ENCODE results near the gene RNF208.
A peak's percentile ranks its signal among the peaks of the same experiment; 100 is the strongest.
"Not testable (repeated sequence)": the region's sequence is repeated elsewhere in the genome, so short reads cannot be mapped to it uniquely, and the experiment has no call there.

RNF208 gene, protein sequence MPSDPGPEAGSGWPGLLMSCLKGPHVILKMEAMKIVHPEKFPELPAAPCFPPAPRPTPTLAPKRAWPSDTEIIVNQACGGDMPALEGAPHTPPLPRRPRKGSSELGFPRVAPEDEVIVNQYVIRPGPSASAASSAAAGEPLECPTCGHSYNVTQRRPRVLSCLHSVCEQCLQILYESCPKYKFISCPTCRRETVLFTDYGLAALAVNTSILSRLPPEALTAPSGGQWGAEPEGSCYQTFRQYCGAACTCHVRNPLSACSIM

DNA sequence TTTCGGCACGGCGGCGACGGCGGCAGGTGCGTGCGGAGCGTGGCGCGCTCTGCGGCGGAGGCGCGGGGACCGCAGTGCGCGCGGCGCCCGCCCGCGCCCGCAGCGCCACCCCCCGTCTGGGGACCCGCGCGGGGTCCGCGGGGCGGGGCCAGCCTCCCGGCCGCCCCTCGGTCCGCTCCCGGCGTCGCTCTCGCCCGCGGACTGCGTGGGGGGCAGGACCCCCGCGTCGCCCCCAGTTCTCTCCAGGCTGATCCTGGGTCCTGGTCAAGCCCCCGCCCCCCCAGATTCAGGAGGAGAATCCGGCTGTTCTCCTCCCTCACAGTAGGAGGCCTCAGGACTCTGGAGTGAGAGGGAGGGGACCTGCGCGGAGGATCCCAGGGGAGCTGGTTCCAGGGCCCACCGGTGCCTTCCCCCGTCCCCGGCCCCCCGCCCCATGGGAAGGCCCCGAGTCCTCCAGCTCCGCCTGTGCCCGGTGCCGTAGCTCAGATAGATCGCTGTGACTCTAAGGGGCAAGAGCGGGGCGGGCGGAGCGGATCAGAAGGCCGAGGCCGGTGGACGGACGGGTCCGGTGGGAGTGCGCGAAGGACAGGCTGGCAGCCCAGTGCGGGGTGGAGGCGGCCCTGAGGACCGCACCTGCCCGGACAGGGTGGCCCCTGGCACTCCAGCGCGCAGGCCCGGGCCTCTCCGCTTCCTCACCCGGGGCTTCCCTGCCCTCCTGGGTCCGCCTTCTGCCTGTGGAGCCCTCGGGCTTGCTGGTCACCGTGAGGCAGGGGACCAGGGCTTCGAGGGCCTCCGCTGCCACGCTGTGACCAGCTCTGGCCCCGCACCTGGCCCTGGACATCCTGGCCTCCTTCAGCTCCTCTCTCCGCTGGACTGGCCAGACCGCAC is at the start of gene RNF208:
Gene RNF208, minus strand, starts transcription at position 51 of the 888 bp plus-strand sequence. CDS start 1,028 bp downstream, outside the sequence.
- DNase-seq = no peak

DNA sequence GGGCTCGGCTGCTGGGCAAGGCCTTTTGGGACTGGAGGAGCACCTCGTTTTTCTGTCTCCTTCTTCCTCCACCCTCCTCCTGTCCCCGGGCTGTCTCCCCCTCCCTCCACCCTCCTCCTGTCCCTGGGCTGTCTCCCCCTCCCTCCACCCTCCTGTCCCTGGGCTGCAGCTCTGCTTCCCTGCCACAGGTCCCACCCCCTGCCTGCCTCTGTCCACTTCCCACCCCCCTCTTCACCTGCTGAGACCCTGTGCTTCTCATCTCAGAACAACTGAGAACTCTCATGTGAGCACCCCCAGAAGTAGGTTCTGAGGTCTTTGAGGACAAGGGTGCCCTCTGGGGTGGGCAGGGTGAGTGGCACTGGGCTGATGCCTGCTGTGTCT is 49.6 kb upstream of the RNF208 start:
- DNase-seq = no peak

DNA sequence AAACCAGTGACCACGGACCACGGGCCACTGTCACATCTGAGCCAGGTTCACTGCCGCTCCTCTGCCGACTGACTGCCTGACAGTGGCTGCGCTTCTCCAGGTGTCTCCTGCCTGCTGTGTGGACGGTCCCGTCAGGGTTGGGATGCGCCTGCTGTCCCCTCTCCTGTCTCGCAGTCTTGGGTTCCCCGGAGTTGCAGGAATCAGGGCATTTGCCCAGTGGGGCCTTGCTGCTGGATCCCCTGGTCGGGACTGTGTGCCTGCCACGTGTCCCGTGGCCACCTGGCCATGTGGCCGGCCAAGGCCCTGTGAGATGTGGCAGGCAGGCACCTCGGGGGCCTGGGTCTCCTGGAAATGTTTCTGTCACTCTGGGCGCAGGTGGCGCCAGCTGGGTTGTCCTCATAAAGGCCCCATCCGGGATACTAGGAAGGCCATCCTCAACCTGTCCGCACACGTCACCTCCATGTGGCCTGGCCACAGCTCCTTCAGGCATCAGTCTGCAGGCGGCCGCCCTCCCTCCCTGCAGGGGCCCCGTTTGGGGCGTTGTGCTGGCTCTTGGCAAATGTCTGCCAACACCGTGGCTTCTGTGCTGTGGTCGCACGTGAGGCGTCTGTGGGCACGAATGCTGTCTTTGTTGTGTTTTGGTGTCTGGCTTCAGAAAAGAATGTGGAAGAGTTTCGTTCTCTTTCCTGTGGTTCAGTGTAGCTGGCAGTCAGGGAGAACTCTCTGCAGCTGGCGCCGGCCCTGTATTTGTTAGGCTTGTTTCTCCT is 49.1 kb upstream of the RNF208 start:
- no peak for DNase-seq

DNA sequence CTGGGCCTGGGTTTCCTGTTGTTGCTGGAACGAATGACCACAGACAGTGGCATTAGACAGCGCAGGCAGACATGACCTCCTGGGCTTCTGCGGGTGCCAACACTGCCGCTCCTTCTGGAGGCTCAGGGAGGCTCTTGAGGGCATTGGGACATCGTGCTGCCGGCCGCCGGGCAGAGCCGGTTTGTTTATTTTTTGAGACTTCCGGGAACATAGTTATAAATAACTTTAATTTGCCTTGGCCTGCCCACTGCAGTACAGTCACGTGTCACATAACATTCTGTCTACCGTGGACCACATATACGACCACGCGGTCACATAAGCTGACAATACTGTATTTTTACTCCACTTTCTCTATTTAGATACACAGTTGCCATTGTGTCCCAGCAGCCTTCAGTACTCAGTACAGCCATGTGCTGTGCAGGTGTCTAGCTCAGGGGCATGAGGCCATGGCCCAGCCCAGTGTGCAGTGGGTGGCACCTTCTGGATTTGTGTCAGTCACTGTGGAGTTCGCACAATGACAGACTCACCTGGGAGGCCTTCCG is 47.3 kb upstream of the RNF208 start:
- DNase-seq = no peak

DNA sequence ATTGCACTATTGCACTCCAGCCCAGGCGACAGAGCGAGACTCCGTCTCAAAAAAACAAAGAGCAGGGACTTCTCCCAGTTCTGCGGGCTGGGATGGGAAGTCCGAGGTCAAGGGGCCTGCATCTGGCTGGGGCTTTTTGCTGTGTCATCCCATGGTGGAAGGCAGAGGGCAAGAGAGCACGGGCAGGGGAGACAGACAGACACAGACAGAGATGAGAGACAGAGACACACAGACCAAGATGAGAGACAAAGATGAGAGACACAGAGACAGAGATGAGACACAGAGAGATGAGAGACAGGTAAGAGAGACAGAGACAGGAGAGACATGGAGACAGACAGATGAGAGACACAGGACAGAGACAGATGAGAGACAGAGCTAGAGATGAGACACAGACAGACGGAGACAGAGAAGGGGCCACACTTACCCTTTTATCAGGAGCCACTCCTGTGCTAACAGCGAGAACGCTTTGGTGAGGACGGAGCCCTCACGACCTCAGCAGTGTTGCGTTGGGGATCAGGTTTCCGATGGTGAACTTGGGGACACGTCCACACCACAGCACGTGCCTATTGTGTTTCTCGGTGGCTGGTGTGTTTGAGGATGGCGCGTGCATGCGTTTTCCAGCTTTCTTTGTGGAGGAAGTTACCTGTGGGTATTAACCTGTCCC is 46.6 kb upstream of the RNF208 start:
- DNase-seq = no peak

DNA sequence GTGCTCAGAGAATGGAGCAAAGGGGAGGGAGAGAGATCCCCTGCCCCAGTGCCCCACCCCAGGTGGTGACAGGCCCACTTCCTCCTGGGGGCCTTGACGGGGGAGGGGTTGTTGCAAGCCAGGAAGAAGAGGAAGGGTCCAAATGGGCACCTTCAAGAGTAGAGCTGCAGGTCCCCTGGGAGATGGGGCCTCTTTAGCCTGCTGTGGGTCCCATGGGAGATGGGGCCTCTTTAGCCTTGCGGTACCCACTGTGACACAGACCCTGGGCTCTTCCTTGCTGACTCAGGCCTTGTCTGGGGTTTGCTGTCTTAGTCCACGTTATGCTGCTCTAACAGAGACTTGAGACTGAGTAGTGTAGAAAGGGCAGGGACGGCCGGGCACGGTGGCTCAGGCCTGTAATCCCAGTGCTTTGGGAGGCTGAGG is 45.9 kb upstream of the RNF208 start:
- DNase-seq = no peak

DNA sequence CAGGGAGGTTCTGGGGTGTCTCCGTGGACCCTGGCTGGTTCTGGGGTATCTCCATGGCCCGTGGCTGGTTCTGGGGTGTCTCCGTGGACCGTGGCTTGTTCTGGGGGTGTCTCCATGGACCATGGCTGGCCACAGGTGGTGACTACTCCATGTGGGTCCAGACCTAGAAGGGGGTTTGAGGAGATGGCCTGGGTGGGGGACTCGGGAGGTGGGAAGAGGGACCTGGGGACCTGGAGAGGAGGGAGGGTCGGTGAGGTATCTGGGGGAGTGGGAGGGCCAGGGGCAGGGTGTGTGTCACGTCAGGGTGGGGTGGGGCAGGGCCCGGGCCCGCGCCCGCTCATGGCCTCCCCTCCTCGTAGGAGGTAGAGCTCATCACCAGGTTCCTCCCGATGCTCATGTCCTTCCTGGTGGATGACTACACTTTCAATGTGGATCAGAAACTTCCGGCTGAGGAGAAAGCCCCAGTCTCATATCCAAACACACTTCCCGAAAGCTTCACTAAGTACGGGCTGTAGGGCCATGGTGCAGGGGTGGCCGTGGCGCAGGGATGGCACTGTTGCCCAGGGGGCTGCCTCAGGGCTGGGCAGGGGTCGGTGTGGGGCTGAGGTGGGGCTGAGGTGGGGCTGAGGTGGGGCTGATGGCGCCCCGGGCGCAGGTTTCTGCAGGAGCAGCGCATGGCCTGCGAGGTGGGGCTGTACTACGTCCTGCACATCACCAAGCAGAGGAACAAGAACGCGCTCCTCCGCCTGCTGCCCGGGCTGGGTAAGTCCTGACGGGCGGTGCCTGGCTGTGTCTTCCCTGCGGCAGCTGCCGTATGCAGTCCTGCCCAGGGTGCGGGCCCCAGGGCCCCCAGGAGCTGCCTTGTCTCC is 44.8 kb upstream of the RNF208 start:
- DNase-seq = no peak

DNA sequence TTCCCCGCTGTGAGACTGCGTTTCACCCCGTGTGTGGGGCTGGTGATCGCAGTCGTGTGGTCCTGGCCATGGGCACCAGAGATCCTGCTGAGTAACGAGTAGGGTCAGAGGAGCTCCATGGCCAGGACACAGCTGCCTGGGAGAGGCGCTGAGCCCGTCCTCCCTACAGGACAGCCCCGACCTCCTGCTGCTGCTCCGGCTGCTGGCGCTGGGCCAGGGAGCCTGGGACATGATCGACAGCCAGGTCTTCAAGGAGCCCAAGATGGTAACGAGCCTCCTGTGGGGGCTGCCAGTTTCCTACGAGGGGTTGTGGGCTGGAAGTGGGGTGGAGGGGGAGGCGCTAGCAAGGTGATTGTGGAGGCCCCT is 44.1 kb upstream of the RNF208 start:
- no peak for DNase-seq

DNA sequence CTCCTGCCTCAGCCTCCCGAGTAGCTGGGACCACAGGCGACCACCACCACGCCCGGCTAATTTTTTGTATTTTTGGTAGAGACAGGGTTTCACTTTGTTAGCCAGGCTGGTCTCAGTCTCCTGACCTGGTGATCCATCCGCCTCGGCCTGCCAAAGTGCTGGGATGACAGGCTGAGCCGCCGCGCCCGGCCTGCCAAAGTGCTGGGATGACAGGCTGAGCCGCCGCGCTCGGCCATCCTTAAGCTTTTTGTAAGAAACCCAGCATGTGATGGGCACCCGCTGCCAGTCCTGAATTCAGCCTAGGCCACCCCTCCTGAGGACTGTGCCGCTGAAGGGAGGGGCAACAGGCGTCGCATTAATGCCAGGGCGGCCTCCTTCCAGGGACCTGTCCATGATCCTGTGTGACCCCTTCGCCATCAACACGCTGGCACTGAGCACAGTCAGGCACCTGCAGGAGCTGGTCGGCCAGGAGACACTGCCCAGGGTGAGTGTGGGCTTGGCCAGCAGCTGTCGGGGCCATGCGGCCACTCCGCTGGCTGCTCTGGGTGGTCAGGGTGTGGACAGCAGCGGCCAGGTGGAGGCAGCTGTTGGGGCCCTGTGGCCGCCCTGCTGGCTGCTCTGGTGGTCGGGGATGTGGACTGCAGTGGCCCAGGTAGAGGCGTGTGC is 43.6 kb upstream of the RNF208 start:
- DNase-seq = no peak

DNA sequence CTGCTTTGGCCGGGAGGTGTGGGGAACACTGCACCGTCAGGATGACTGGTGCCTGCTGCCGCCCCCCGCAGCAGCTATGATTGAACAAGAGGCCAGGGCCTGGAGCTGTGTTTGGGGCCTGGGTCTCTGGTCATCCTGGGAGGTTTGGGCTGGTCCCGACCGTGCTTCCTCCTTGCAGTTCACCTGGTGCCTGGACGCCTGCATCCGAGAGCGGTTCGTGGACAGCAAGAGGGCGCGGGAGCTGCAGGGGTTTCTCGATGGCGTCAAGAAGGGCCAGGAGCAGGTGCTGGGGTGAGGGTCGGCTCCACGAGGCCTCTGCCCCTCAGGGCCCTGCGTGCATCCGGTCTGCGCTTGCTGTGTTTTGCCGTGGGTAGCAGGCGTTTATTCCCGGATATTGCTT is 42.0 kb upstream of the RNF208 start:
- DNase-seq = no peak

DNA sequence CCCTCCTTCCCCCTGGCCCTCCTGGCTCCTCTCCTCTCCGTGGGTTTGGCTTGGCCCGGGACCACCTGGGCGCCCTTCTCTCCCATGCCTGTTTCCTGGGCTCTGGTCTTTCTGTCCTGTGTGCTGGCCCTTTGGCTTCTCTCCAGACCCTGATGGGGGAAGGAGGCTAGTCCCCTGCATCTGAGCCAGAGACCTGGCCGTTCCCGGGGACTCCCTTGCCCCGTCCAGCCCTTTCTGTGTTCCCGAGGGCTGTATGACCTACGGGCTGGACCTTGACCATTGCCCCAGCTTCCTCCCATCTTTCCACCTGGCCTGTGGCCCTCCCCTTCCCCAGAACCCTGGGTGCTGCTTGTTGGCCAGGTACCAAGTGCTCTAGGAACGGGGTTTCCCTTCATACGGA is 41.5 kb upstream of the RNF208 start:
- DNase-seq = no peak

DNA sequence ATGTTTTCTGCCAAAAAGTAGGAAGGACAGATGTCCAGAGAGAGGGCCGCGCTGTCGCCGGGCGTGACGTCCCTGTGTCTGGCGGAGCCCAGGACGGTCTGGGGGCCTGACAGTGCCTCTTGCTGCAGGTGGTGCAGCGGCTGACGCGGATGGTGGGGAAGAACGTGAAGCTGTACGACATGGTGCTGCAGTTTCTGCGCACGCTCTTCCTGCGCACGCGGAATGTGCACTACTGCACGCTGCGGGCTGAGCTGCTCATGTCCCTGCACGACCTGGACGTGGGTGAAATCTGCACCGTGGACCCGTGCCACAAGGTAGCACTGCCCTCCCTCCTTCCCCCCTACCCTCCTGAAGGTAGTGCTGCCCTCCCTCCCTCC is 40.9 kb upstream of the RNF208 start:
- no peak for DNase-seq

DNA sequence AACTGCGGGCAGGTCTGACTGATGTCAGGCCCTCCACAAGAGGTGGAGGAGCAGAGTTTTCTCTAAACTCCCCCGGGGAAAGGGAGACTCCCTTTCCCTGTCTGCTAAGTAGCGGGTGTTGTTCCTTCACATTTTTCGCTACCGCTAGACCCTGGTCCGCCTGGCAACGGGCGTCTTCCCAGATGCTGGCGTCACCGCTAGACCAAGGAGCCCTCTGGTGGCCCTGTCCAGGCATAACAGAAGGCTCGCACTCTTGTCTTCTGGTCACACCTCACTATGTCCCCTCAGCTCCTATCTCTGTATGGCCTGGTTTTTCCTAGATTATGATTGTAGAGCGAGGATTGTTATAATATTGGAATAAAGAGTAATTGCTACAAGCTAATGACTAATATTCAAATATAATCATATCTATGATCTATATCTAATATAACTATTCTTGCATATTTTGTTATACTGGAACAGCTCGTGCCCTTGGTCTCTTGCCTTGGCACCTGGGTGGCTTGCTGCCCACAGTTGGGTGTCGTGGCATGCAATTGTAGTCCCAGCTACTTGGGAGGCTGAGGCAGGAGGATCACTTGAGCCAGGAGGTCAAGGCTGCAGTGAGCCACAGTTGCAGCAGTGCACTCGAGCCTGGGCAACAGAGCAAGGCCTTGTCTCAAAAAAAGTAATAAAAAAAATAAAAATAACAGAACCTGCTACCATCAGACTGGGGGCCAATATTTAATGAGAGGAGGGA is 40.3 kb upstream of the RNF208 start:
- not testable (repeated sequence) for DNase-seq

DNA sequence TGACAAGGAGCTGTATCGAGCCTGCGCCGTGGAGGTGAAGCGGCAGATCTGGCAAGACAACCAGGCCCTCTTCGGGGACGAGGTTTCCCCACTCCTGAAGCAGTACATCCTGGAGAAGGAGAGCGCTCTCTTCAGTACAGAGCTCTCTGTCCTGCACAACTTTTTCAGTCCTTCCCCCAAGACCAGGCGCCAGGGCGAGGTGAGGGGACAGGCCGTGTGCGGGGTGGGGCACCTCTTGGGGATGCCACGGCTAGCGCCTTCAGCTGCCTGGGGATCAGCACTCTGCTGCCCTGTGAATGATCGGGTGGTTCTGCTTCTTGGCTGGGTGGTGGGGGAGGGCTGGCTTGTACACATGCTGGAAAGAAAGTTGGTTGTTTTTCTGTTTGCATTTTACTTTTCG is 34.8 kb upstream of the RNF208 start:
- DNase-seq = no peak

DNA sequence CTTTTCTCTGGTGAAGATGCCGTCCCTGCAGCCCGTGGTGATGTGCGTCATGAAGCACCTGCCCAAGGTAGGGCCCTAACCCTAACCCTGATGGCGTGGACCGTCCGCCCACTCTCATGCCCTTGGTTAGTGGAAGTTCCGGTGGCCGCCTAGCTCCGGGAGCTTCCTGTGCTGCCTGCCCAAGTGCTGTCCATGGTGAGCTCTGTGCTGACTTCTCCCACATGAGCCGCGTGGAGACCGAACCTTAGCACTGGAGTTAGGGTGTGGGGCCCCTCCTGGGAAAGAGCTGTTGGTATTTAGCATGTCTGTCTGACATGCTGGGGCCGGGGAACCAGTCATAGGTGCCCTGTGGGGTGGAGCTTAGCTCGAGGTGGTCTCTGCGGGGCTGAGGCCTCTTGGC is 34.3 kb upstream of the RNF208 start:
- no peak for DNase-seq

DNA sequence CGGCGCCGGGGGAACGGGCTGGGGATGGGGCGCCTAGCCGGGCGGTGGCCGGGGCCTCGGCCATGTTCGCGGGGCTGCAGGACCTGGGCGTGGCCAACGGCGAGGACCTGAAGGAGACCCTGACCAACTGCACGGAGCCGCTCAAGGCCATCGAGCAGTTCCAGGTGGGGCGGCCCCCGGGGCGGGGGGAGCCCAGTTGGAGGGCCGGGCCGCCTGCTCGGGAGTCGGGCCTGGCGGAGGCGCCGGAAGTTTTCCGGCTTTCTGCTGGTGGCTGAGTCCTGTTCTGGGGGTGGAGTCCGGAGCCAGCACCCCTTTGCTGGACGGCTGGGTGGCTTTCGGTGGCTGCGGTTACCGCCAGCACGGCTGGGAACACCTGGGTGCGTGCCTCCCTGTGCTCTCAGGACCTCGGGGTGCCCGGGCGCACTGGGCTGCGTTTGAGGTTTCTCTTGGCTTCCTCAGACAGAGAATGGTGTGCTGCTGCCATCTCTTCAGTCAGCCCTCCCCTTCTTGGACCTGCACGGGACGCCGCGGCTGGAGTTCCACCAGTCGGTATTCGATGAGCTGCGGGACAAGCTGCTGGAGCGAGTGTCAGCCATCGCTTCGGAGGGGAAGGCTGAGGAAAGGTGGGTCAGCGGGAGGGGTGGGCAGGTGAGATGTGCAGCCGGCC is 33.5 kb upstream of the RNF208 start:
- no peak for DNase-seq

DNA sequence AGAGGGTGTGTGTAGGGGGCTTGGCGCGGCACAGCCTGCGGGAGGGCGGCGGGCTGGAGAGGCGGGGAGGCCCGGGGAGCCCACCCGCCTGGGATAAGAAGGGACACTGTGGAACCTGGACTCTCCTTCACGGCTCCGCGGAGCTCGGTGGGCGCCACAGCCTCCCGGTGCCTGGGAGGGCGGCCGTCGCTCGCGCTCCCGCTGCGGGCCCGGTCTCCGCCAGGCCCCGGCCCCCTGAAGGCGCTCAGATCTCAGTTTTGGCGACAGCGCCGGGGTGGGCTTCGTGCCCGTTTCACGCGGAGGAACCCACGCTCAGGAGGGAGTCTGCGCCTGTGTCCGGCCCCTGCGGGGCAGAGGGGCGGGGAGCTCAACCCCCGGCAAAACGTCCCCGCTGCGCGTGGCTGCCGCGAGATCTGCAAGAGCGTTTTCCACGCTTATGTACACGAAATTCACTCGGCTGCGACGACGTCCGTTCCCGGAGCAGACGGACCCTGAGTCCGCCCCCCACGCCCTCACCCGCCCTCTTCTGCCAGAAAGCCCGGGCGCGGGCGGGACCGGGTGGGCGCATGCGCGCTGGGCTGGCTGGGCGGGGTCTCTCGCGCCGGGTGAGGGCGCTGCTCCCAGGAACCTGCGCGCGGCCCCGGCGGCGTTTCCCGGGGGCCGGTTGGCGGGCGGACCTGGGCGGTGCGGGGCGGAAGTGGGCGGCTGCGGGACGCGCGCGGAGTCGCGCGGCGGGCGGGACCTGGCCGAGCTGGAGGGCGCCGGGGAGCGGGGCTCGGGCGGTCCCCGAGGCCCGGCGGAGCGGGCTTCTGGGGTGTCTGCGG is 32.8 kb upstream of the RNF208 start, which contains the start of gene NELFB:
Gene NELFB, plus strand, starts transcription at position 704 of the 824 bp plus-strand sequence.
- peak; percentile 88 for DNase-seq

DNA sequence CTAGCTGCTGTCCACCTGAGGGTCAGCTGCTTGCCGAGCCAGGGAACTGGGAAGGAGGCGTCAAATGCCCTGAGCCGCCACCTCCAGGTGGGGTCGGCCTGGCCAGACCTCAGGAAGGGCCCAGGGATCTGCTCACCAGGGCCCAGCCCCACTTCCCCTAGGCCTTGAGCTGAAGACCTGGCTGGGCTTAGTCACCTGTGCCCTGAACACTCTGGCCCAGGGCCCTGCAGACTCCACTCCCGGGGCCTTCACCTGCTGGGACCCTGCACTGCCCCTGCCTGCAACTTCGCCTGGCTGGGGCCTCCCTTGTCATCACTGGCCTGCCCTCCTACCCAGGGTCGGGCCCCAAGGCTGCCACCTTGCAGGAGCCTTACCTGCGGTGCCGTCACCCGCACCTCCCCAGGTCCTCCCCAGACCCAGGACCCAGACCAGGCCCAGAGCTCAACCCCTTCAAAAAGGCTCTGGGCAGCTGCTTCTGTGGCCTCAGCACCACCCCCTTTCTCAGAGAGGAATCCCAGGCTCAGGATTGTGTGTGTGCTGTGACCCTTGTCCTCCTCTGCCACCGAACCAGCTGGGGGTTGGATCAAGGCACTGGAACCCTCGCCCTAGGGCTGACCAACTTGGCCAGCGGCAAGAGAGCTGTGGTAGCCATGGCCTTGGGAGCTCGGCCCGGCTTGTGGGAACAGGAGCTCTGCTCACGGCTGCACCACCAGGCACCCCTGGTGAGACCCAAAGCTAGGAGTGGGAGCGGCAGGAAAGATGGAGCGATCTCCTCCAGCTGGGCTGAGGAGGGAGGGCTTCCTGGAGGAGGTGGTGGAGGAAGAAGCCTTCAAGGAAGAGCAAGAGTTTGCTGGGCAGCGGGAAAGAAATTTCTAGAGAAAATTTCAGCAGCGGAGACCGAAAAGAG is 31.9 kb upstream of the RNF208 start:
- DNase-seq = no peak

Data from T1000 (cell line).